Activated naive CD4-positive, alpha-beta T cell (primary cell): ENCODE results near the gene COA6.

Source experiments
- DNase-seq, 4 experiments: peaks; one replicate each; lab custom pipeline; 2025; lab: John Stamatoyannopoulos, UW

COA6 gene

GRCh38 chr1:234412830-234413229 is 39.6 kb downstream of the COA6 start:
- no peak for DNase-seq

DNA sequence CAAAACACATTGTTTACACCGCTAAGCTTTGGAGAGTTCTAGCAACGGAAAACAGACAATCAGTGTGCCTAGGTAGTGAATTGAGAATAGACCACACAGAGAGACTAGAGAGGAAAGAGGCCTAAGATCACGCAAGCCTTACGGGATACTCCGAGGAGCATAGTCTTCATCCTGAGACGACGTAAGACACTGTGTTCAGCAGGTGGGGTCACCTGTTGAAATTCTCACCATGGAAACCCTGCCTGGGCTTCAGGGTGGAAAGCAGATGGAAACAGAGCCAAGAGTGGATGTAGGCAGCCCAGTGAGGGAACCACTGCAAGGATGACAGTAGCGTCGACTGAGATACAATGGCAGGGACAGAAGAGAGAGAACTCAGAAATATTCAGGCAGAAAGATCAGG is 40.2 kb downstream of the COA6 start:
- DNase-seq: no peak

DNA sequence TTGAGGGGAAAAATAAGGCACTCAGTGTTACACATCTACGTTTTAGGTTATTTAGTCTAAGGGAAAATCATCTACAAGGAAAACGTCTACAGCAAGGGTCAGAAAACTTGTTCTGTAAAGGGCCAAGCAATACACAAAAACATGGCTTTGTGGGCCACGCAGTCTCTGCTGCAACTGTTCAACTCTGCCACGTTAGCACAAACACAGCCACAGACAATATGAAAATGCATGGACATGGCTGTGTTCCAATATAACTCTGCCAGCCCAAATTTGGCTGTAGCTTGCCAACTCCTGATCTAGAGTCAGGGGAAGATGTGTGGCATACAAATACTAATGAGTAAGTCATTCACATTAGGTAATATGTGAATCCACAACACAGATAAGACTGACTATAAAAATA is 40.7 kb downstream of the COA6 start:
- no peak for DNase-seq

DNA sequence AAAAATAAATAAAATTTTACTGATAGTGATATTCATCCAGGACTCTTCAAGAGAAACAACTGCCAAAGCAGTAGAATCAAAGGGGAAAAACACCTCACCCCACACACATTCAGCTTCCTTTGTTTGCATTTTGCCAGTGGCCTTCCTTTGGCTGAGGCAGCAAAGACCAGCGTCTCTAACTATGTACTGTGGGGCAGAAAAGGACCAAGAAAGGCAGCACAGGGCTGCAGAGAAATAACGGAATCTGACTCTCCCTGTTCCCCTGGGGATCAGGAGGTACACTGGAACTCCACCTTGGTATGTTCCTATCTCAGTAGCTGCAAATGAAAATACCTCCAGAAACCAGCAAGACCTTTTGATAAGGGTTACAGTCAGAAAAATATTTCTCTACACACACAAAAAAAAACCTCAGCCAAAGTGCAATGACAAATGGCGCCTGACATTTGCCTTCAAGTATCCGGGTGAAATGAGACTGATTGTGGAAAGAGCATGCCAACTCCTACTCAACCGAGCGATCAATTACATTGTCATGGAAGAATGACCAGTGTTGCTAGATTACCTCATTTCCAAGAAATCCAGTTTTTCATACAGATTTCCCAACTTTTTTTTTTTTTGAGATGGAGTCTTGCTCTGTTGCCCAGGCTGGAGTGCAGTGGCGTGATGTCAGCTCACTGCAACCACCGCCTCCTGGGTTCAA is 54.8 kb downstream of the COA6 start:
- DNase-seq: no peak

GRCh38 chr1:234429434-234429806 is 56.2 kb downstream of the COA6 start:
- DNase-seq: no peak

GRCh38 chr1:234430691-234431090 is 57.4 kb downstream of the COA6 start:
- DNase-seq: no peak

DNA sequence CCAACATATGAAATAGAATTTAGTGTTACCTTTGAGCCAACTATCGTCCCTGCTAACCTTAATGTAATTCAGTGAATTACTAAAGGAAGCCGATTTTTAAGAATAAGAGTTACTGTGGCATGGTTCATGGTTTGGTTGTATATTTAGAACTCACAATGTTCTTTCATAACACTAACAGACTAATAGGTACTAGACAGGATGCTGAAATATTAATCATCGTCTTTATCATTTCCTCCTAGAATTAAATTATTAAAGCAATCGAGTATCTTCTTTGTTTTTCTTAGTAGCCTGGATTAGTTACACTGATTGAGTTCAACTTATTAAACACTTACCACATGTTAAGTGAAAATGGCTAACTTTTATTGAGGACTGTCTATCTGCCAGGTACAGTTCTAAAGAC is 58.0 kb downstream of the COA6 start:
- DNase-seq: no peak

DNA sequence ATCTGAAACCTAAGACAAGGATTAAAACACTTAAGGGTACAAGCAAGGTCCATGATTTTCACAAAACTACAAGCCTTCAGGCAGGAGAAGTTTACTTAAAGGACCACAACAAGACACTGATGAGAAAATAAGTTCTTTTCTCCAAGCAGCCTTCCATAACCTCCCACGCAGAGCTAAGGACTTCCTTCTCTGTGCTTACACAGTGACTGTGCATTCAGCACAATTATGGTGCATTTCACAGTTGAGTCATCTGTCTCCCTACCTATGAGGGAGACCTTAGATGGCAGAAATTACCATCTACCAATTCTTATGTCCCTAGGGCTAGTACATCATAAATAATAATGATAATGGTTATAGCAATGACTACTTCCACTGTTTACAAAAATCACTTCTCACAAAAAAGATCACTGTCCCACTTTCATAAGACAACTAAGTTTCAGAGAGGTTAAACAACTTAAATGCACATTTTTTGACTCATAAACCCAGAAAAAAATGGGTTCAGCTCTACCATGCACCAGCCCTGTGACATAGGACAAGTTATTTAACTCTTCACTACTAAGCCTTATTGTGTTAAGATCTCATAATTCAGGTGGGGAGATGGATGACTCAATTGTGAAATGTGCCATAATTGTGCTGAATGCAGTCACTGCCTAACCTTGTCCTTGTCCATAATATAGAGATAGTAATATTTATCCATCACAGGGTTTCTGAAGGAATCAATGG is 60.5 kb downstream of the COA6 start:
- DNase-seq: no peak
